ENCODE results near the gene ARL2BP.

- TF ChIP-seq, protein P1, sequence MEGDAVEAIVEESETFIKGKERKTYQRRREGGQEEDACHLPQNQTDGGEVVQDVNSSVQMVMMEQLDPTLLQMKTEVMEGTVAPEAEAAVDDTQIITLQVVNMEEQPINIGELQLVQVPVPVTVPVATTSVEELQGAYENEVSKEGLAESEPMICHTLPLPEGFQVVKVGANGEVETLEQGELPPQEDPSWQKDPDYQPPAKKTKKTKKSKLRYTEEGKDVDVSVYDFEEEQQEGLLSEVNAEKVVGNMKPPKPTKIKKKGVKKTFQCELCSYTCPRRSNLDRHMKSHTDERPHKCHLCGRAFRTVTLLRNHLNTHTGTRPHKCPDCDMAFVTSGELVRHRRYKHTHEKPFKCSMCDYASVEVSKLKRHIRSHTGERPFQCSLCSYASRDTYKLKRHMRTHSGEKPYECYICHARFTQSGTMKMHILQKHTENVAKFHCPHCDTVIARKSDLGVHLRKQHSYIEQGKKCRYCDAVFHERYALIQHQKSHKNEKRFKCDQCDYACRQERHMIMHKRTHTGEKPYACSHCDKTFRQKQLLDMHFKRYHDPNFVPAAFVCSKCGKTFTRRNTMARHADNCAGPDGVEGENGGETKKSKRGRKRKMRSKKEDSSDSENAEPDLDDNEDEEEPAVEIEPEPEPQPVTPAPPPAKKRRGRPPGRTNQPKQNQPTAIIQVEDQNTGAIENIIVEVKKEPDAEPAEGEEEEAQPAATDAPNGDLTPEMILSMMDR (IDR thresholded peaks at IDR 0.05) = no peak
- no peak for TF ChIP-seq POLR2A (IDR thresholded peaks at IDR 0.05)
Observed at GRCh38 chr16:57261806-57262205, 16.7 kb downstream of the ARL2BP start.

Data from right lobe of liver (tissue), 4 donors.